ENCODE data around the gene SGMS1.
"Not testable (repeated sequence)": the region's sequence is repeated elsewhere in the genome, so short reads cannot be mapped to it uniquely, and the experiment has no call there.

Gene SGMS1

DNA sequence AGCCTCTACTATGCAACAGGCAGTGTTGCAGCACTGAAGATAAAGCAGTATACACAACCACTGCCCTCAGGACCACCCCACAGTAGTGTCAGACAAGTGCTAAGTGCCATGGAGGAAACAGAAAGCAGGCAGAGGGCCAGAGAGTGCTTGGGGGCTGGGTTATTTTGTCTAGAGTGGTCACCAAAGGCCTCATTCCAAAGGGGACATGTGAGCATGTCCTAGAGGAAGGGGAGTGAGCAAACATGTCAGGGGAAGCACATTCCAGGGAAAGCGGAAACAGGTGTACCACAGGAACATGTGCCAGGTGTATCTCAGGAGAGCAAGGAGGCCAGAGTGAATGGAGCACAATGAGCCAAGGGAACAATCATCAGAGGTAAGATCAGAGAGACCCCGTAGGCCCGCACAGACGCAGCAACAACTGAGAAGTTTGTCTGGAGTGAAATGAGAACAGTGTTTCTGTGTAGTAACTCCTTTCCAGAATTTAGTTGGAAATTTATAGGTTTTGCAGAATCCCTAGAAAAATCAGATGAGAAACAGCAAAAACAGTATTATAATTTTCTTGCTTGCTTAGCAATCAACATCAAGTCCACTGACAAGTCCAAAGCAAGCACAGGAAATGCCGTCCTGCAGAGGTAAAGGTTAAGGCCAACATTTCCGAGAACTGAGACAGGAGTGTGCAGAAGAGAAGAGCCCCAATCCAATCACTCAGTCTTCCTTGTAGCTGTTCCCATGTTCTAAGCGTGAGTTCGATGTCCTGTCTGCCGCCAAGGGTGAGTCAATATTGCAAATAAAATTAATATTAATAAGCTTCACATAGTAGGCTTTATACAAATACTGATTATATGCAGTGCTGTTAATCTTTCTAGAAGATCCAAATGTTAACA, 67.3 kb downstream of the SGMS1 start:
- DNase-seq (ENCODE audit: low read depth), result no peak

GRCh38 chr10:50554995-50555568, 68.7 kb downstream of the SGMS1 start:
- DNase-seq (ENCODE audit: low read depth), result no peak

- no peak for DNase-seq (ENCODE audit: low read depth)
Observed at GRCh38 chr10:50554376-50554994, 69.3 kb downstream of the SGMS1 start.

DNA sequence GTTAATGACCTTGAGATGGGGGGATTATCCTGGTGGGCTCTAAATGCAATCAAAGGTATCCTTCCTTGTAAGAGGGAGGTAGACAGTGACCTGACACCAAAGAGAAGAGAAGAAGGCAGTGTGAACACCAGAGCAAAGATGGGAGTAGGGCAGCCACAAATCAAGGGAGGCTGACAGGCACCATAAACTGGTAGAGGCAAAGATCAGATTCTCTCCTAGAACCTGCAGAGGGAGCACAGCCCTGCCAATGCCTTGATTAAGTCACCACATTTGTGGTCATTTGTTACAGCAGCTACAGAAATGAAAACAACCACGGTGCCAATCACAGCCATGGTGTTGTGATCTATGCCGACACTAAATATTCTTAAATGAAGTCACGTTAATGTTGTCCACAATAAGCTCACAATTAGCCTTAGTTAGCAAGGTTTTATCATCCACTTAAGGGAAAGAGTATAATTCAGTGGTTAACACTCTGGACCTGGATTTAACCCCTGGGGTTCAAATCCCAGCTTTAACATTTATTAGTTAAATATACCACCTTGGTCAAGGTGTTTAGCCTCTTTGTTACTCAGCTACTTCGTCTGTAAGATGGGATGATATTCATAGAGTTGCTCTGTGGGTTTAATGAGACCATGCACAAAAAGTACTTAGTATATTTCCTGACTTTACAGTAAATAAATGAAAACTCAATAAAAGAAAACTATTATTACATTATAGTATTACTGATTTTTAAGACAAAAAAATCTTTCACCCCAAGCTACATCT, 70.8 kb downstream of the SGMS1 start:
- DNase-seq (ENCODE audit: low read depth), result no peak

DNA sequence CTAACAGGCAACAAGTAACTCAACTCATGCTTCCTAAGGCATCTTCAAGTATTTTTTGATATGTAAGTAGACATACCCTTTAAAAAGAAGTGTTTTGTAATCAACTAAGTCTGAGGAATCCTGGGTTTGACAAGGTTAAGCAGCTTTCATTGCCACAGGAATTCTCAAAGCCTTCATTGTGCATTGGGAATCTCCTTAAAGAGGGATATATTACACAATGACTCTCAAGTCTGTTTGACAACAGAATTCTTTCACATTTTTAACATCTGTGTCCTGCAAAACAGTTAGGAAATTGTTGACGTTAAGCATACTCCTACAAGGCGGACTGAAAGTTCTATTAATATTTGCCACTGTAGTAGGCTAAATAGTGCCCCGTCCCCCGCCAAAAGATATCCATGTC, 71.4 kb downstream of the SGMS1 start:
- no peak for DNase-seq (ENCODE audit: low read depth)

DNA sequence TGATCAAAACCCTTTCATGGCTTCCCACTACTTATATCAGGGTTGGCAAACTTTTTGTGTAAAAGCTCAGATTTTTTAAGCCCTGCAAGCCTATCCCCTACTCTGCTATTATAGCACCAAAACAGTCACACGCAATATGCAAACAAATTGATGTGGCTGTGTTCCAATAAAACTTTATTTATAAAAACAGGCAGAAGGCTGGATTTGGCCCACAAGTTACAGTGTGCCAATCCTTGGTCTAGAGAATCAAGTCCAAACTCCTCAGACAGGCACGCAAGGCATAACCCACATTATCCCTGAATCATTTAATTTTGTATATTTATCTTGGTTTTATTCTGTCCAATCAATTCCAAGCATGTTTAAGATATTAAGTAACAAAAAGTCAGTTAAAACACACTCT, 71.9 kb downstream of the SGMS1 start:
- no peak for DNase-seq (ENCODE audit: low read depth)

GRCh38 chr10:50550291-50550839, 73.4 kb downstream of the SGMS1 start:
- DNase-seq (ENCODE audit: low read depth), result no peak

- DNase-seq (ENCODE audit: low read depth), result not testable (repeated sequence)
Observed at GRCh38 chr10:50549186-50549585, 74.6 kb downstream of the SGMS1 start.

GRCh38 chr10:50548481-50548880, 75.3 kb downstream of the SGMS1 start:
- not testable (repeated sequence) for DNase-seq (ENCODE audit: low read depth)

- DNase-seq (ENCODE audit: low read depth), result not testable (repeated sequence)
Observed at GRCh38 chr10:50546287-50546686, 77.5 kb downstream of the SGMS1 start.

GRCh38 chr10:50545846-50546245, 77.9 kb downstream of the SGMS1 start:
- DNase-seq (ENCODE audit: low read depth), result no peak

DNA sequence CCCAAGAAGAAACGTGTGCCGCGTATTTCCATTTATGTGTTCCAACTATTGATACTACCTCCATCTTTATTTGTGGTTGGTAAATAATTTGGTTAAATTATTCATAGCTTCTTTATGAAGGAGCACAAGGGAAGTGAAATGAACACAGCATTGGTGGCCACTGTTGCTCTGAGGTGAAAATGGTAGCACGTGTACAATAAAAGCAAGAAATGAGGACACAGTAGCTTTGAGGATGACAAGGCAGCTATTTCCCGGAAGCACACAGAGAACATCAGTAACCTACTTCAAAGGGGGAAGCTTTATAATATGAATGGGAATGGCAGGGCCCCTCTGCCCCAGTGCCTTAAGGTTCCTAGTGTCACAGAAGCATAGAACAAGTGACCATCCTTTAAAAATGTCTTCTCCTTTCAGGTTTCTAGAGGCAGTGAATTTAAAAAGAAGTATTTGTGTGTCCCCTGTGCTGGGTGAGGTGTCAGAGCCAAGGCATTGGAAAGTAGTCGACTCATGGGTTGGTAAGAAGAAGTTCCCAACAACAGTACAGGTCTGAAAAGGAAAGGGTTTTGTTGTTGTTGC, 78.8 kb downstream of the SGMS1 start:
- DNase-seq (ENCODE audit: low read depth), result no peak

- no peak for DNase-seq (ENCODE audit: low read depth)
Observed at GRCh38 chr10:50544095-50544856, 79.5 kb downstream of the SGMS1 start.

DNA sequence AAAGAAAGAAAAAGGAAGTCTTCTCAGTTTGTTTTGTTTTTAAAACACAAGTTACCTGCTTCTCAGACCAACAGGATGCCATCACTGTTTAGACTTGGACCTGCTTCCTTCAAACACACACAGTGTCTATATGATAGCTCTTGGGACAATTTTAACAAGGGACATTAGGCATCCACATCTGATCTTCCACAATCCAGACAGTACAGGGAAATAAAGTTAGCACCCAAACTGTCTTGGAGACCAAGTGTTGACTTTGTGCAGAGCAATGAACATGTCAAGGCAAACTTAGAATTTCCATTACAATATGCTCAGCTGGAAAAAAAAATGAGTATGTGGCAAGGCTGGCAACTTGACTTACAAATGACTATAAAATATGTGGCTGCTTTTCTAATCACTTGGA, 80.9 kb downstream of the SGMS1 start:
- DNase-seq (ENCODE audit: low read depth), result no peak

DNA sequence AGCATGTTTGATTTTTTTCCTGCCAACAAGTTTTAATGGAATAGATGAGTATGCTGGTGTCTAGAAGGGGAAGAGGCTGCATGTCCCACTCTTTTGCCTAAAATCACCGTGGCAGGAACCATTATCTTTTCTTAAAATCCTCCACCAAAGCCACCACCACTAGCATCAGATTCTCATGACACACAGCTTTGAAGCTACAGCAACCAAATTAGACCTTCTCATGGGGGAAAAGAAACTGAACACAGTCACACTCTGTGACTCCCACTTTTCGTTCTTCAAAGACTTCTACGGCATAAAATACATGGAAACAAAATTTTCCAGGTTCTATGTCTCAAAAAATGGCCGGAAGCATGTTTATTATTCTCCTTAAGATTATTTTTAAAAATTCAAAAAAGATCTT, 81.8 kb downstream of the SGMS1 start:
- DNase-seq (ENCODE audit: low read depth), result no peak

GRCh38 chr10:50541317-50541716, 82.4 kb downstream of the SGMS1 start:
- DNase-seq (ENCODE audit: low read depth), result no peak

DNA sequence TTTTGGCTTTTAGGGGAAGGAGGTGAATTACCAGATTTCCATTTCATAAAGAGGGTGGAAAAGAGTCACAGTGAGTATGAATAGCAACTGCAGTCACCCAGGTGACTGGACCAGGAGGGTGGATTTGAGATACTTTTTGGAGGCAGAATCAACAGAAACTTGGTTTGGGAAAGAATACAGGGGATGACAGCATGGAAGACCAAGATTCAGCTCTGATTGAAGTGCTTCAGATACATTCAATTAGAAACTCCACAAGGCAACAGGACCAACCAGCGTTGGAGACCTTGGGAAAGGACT, 83.0 kb downstream of the SGMS1 start:
- DNase-seq (ENCODE audit: low read depth), result no peak

DNA sequence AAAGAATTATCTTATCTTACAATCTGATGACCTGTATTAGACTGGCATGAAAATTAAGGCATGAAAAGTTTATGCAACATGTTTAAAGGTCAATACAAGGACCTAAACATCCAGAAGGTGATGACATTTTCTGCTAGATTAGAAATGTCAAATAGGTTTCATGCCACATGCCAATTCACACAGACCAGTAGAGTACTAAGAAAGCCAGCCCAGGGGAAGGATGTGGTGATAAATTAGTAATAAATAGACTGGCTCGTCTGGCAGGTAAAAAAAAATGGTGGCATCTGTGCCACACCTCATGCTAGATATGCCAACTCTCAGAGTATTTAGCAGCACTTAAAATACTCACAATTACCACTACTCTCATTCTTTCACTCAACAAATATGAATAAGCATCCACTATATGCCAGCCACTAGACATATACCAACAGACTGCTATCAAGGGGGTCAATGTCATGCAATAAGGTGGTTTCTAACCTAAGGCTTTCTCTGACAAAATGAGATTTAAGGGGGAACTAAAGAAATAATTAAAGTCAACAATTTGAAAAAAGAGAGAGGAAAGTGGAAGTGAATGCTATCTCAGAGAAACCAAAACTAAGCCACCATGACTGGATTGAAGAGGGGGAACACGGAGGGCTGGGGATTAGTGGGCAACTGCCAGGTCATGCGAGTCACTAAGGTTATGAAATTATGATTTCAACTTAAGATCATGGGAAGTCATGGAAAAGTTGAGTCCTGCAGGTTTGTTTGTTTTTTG, 83.5 kb downstream of the SGMS1 start:
- DNase-seq (ENCODE audit: low read depth), result no peak

DNA sequence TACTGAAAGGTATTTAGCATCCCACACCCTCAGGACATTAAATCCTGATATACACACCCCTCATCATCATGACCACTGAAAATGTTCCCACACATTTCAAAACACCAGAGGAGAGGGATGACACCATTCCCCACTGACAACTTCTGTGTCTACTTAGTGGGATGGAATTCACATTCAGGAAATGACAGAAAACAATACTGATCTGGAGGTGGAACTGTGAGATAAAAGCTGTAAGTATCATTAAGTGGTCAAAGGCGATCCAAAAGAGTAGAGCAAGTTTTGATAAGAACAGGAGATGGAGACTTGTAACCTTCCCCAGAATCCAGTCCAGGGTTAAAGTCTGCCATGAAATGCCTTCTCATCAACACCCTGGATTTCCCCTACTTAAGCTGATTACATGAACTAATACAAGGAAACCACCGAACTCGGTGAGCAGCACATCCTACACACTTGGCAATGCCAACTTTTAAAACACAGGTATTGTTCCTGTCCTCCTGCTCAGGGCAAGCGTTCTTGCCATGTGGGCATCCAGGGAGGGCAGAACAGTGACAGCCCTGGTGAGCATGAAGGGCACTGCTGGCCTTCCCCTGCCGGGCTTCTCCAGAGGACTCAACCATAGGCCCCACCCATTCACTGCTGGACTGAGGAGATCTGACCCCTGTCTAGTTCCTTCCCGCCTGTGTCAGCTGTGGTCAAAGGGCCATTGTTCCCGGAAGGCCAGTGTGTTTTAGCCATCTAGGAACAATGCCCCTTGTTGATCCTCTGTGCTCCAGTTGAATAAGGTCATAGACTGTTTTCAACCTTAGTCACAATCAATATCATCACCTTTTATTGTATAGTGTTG, 85.0 kb downstream of the SGMS1 start:
- DNase-seq (ENCODE audit: low read depth), result no peak

Data from activated T-helper 9 cell treated with anti-CD3 and anti-CD28 coated beads, Interleukin-2, amount 50 U/mL, for 16 hours (primary cell).